Heart left ventricle (tissue), 16 donors: Measurements from ENCODE around the gene WBP2. TPM values are rescaled to one million over a fixed set of nuclear protein-coding genes. Genes with fewer than 3 reads are reported as not detected.

Source experiments
- ATAC-seq, 4 donors: fragments of 200-7000 bp; cut with Tn5 transposase; one replicate each; pipeline ENCODE4 v1.9.1; 2020 to 2022; ENCODE audit warnings: moderate library complexity in 4 of 4, mild to moderate bottlenecking in 3 of 4, moderate number of reproducible peaks in 1 of 4
- DNase-seq, 5 donors: peaks; one replicate each; pipeline ENCODE4 v3.0.0-alpha.2; 2020
- H3K27ac ChIP-seq, 12 donors: fragments of 200-600 bp; sonication (generic) in 4 of 12; one replicate each; pipeline versions ENCODE4 v1.5.0 to v1.8.0; 2016 to 2022; ENCODE audit warnings: mild to moderate bottlenecking in 2 of 12
- H3K27me3 ChIP-seq, 9 donors: fragments of 200-600 bp; sonication (generic) in 2 of 9; one replicate each; pipeline versions ENCODE4 v1.5.1 to v1.8.0; 2016 to 2022; ENCODE audit warnings: mild to moderate bottlenecking in 3 of 9
- H3K36me3 ChIP-seq, 9 donors: fragments of 200-600 bp; sonication (generic) in 2 of 9; one replicate each; pipeline versions ENCODE4 v1.5.0 to v1.8.0; 2018 to 2022; ENCODE audit warnings: mild to moderate bottlenecking in 2 of 9
- H3K4me1 ChIP-seq, 12 donors: fragments of 200-600 bp; sonication (generic) in 4 of 12; one replicate each; pipeline versions ENCODE4 v1.5.0 to v1.8.0; 2016 to 2022; ENCODE audit warnings: mild to moderate bottlenecking in 3 of 12
- H3K4me3 ChIP-seq, 12 donors: fragments of 200-600 bp; sonication (generic) in 4 of 12; one replicate each; pipeline versions ENCODE4 v1.5.0 to v1.8.0; 2017 to 2022; ENCODE audit warnings: mild to moderate bottlenecking in 9 of 12, moderate library complexity in 4 of 12
- H3K9me3 ChIP-seq, 12 donors: fragments of 200-600 bp; sonication (generic) in 4 of 12; one replicate each; pipeline versions ENCODE4 v1.5.0 to v1.8.0; 2016 to 2022; ENCODE audit warnings: mild to moderate bottlenecking in 1 of 12
- CTCF ChIP-seq, 12 donors: fragments of 200-600 bp; sonication (generic) in 4 of 12; IDR thresholded peaks; one replicate each; pipeline versions ENCODE4 v1.5.0 to v1.8.0; 2018 to 2022; ENCODE audit warnings: antibody characterized with exemption in 12 of 12, mild to moderate bottlenecking in 5 of 12
- POLR2A ChIP-seq, 2 donors: fragments of 450-650 bp; IDR thresholded peaks; one replicate each; pipeline ENCODE4 v1.6.1; 2017; ENCODE audit warnings: antibody characterized with exemption in 2 of 2, mild to moderate bottlenecking in 2 of 2, moderate library complexity in 2 of 2
- WGBS, 4 donors: extraction: QIAGEN DNeasy Blood & Tissue Kit in 2 of 4; methylation state at CpG; one replicate each; pipeline versions ENCODE4 v1.1.5 to v1.1.7; 2013 to 2018; 5-methylcytosine and 5-hydroxymethylcytosine counted together
- intact Hi-C, 10 donors: fragments of 100-400 bp; cut with DNase I; formaldehyde crosslinking; loops; one replicate each; pipeline versions ENCODE4 v1.11.1 to v1.14.2; 2022
- polyA plus RNA-seq, 2 donors: library from polyadenylated mRNA; stranded (reverse); fragments of 200-250 nt; gene quantifications; one replicate each; pipeline ENCODE4 v1.2.3, GENCODE V29; 2013
- total RNA-seq, 9 donors: library from RNA; depleted of rRNA in 2 of 9; stranded (reverse); fragments of >200 nt in 2 of 9; fragmentation: NEBNext Ultra II Directional in 3 of 9; extraction: Animal tissue kit (Norgen Biotek cat#: 25700) in 3 of 9; gene quantifications; one replicate each; pipeline versions ENCODE4 v1.1.0 to v1.2.4, GENCODE V29; 2016 to 2023
- donor health status: ischemic (EF 13 %, LVEDD 7.1; RV severe dilation, severe dysfunction).
- donor health status: healthy with polysubstance abuse.
- donor health status: DM: no; HTN: yes; CAD: no.
- donor health status: DM: no; HTN: no; CAD: no.
- donor health status: ischemic (EF 25% LVEDD 6.9; RV normal size, moderate dysfunction).
- donor health status: ischemic (EF 25% LVEDD 5.7; RV mildly dilated, moderate dysfunction).
- donor health status: healthy.
- donor health status: DM: yes; HTN: yes; CAD: no.
- donor health status: ischemic (EF 35%, LVEDD 5.7; RV mildly dilated, moderate dysfunction).
- donor health status: nonischemic (EF 11% LVEDD 7.7; RV severe dilation, severe dysfunction).
- donor health status: DM: yes; HTN: yes; CAD: no.
- donor health status: PGD.
- donor health status: ischemic (EF 29% LVEDD 5.4; RV normal size, mild dysfunction).
- donor health status: nonischemic (EF 23%, LVEDD 6.1; RV moderate dilation, normal function).

WBP2 gene
- total and polyA plus RNA-seq, 11 donors: 128 to 311 (median 158) TPM

GRCh38 chr17:75843577-75844529, 11.3 kb downstream of the WBP2 start, which contains the start of gene UNC13D:
Gene UNC13D, minus strand, starts transcription at chr17:75844404. Its CDS starts 67 bp downstream, at chr17:75844337.
- ATAC-seq (peak in 3 of 4 donors; percentile 4 to 21 (median 5)), DNase-seq (peak in 1 of 5 donors; percentile 47)
- intact Hi-C loops: loop anchor here in 1 of 10 donors (10.0 kb wide), 1 partner anchor 51 kb away; the partner anchor contains the start of gene TRIM65
- H3K4me3 ChIP-seq: peak within 1 kb of the TSS in 9 of 12 donors; percentile 12 to 69 (median 32)
- H3K27me3 ChIP-seq: no peaks in the 10 kb centered on the region
- H3K27ac ChIP-seq: peak within 1 kb of the TSS; percentile 56 to 99 (median 84)
- H3K9me3 ChIP-seq: no peaks in the 10 kb centered on the region
- peaks cover 27 to 59% (median 44%) of the 10 kb centered on the region in 12 donors for H3K4me1 ChIP-seq
- no peak for TF ChIP-seq POLR2A (IDR thresholded peaks at IDR 0.05)
- TF ChIP-seq CTCF (IDR thresholded peaks at IDR 0.05): no peak
- H3K36me3 ChIP-seq: peaks cover 3 to 57% (median 34%) of the 10 kb centered on the region in 9 donors
- WGBS, 4 donors: 55 to 87% (median 60%) methylated on average over 15 to 35 of the region's 35 CpGs

- Histone ChIP-seq H3K27ac (peak overlapping the region in 2 of 12 donors; percentile 88 to 90), H3K9me3 (no peaks in the 10 kb centered on the region), H3K27me3 (no peaks in the 10 kb centered on the region), H3K36me3 (peaks cover 3 to 51% (median 26%) of the 10 kb centered on the region in 9 donors), H3K4me1 (peaks cover 27 to 52% (median 38%) of the 10 kb centered on the region in 12 donors), H3K4me3 (peak overlapping the region in 9 of 12 donors; percentile 12 to 69 (median 32))
- WGBS, 4 donors: 88 to 93% (median 92%) methylated on average over 6 to 22 of the region's 22 CpGs
- ATAC-seq (no peak), DNase-seq (no peak)
- intact Hi-C loops: loop anchor here in 1 of 10 donors (10.0 kb wide), 1 partner anchor 52 kb away; the partner anchor contains the start of gene TRIM65
- TF ChIP-seq POLR2A (IDR thresholded peaks at IDR 0.05) (no peak), CTCF (IDR thresholded peaks at IDR 0.05) (no peak)
Measured at GRCh38 chr17:75842963-75843576, 12.1 kb downstream of the WBP2 start.

GRCh38 chr17:75842411-75842810, 12.7 kb downstream of the WBP2 start:
- intact Hi-C loops: loop anchor here in 1 of 10 donors (10.0 kb wide), 1 partner anchor 52 kb away; the partner anchor contains the start of gene TRIM65
- Histone ChIP-seq H3K9me3 (no peaks in the 10 kb centered on the region), H3K27ac (no peak overlapping the region), H3K4me1 (peaks cover 24 to 46% (median 33%) of the 10 kb centered on the region in 12 donors), H3K27me3 (no peaks in the 10 kb centered on the region), H3K4me3 (peak overlapping the region in 1 of 12 donors; percentile 69), H3K36me3 (peaks cover 0 to 44% (median 19%) of the 10 kb centered on the region in 9 donors)
- no peak for DNase-seq
- WGBS, 4 donors: 87 to 92% (median 90%) methylated on average over 9 to 18 of the region's 18 CpGs
- ATAC-seq: no peak
- no peak for TF ChIP-seq CTCF (IDR thresholded peaks at IDR 0.05)
- TF ChIP-seq POLR2A (IDR thresholded peaks at IDR 0.05): no peak
